HepG2 (cell line): Measurements from ENCODE around the gene CCDC201. TPM values are rescaled to one million over a fixed set of nuclear protein-coding genes. Genes with fewer than 3 reads are reported as not detected.
A peak's percentile ranks its signal among the peaks of the same experiment; 100 is the strongest.

Experiments
- AGO2 ChIP-seq: fragments of 200-400 bp; formaldehyde crosslinking; optimal IDR thresholded peaks from 2 replicates; pipeline ENCODE3; 2017; ENCODE audit warnings: mild to moderate bottlenecking, low read depth, low read length, moderate library complexity
- HDAC6 ChIP-seq: fragments of 200-600 bp; sonication (generic); IDR thresholded peaks from 2 replicates; pipeline ENCODE4 v1.7.0; 2017; ENCODE audit warnings: mild to moderate bottlenecking, antibody characterized with exemption, low read length, low read depth
- MAZ ChIP-seq, 2 experiments: sonication (generic) in 1 of 2; formaldehyde crosslinking in 1 of 2; IDR thresholded peaks; 2 replicates each; pipeline versions ENCODE4 v1.5.0 to v1.6.1; 2012 to 2020; ENCODE audit warnings: low read depth in 2 of 2, mild to moderate bottlenecking in 2 of 2, borderline replicate concordance in 1 of 2, improper control_type of control experiment in 1 of 2, low read length in 1 of 2, missing genetic modification reagents in 1 of 2, moderate library complexity in 1 of 2
- NKX3-1 ChIP-seq: sonication (generic); formaldehyde crosslinking; IDR thresholded peaks from 2 replicates; pipeline ENCODE4 v1.5.0; 2020; ENCODE audit warnings: missing genetic modification reagents
- SRF ChIP-seq: IDR thresholded peaks from 2 replicates; pipeline ENCODE4 v1.6.1; 2011; ENCODE audit warnings: mild to moderate bottlenecking, low read depth, low read length, moderate library complexity
- ZNF180 ChIP-seq: sonication (generic); formaldehyde crosslinking; IDR thresholded peaks from 2 replicates; pipeline ENCODE4 v1.4.0; 2020; ENCODE audit warnings: low read depth, missing genetic modification reagents, borderline replicate concordance
- ZNF235 ChIP-seq: sonication (generic); formaldehyde crosslinking; IDR thresholded peaks from 2 replicates; pipeline ENCODE4 v1.8.1; 2023; ENCODE audit warnings: mild to moderate bottlenecking, missing genetic modification reagents, borderline replicate concordance
- ZNF607 ChIP-seq: sonication (generic); formaldehyde crosslinking; IDR thresholded peaks from 2 replicates; pipeline ENCODE4 v1.5.1; 2020; ENCODE audit warnings: missing genetic modification reagents, mild to moderate bottlenecking, borderline replicate concordance
- polyA plus RNA-seq, 8 experiments: library from polyadenylated mRNA; depleted of rRNA in 3 of 8; stranded (reverse) in 7 of 8; unstranded in 1 of 8; fragments of >200 nt; fragmentation: Illumina TruSeq in 4 of 8; extraction: Trizol in 4 of 8; gene quantifications; 2 replicates each; pipeline versions ENCODE4 v1.2.1 to v1.2.3, GENCODE V29; 2011 to 2016; ENCODE audit warnings: low read depth in 4 of 8, missing spikeins in 1 of 8, mixed read lengths in 1 of 8; ENCODE audit not compliant: insufficient read depth in 1 of 8
- total RNA-seq, 5 experiments: library from RNA; depleted of rRNA; stranded (reverse); fragments of >200 nt; fragmentation: Illumina TruSeq; extraction: Trizol; gene quantifications; 2 replicates each; pipeline ENCODE4 v1.2.3, GENCODE V29; 2016; ENCODE audit warnings: low read depth in 1 of 5
- TF ChIP-seq, protein P1 (sequence below): sonication (generic); formaldehyde crosslinking; IDR thresholded peaks from 2 replicates; pipeline ENCODE4 v1.4.0; 2020; ENCODE audit warnings: missing genetic modification reagents
- TF ChIP-seq, protein P2 (sequence below), 2 experiments: fragments of 450-650 bp in 1 of 2; sonication (generic) in 1 of 2; formaldehyde crosslinking in 1 of 2; IDR thresholded peaks; 2 replicates each; pipeline versions ENCODE4 v1.6.1 to v1.8.0; 2016 to 2022; ENCODE audit warnings: antibody characterized with exemption in 1 of 2, mild to moderate bottlenecking in 1 of 2, missing genetic modification reagents in 1 of 2

CCDC201 gene
- total and polyA plus RNA-seq, 2 of the 13 experiments (the other 11 are each of a cell fraction or from before 2014, with no cell fraction given), result 0.92 TPM; not detected in 1

DNA sequence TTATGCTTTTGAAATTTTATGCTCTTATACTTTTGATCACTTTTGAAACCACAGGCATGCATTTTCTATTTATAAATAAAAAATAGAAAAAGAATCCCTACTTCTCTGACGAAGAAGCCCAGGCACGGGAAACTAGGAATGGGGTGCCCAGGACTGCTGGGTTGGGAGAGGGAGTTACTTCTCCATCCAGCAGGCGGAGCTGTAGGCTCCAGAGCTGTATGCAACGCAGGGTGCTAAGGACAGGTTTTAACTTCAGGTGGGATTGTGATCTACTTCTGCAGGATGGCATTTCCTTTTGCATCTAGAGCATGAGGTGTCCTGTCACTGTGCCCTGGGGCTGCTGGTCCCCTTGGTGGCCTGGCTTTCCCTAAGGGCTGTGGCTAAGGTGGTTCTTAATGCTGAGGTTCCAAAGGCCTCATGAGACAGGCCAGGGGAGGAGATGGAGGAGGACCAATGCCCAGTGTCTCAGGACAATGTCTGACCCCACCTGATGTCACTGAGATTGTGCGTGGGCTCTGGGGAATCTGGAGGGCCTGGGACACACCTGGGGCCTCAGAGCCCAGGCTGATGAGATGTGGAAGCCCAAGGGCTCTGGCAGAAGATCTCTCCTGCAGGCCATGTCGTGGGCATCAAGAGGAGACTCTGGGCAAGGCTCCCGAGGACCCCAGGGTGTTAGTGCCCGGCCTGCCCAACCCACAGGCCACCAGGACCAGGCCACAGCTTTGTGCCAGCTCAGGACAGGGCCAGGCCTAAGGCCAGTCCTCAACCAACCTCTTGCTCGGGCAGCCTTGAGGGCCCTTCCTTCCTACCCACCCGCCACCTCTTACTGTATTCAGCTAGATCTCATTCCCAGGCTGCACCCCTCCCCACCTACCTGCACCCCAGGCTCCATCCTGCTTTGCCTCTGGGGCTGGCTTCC lies 507 bp downstream of the CCDC201 start (continued):
- TF ChIP-seq ZNF607, result peak; percentile 40; the same call in 1 of the 2 replicates
- TF ChIP-seq NKX3-1 (CRISPR knock-in tag), result no peak
- no peak for TF ChIP-seq AGO2
- TF ChIP-seq SRF, result no peak
- 0 out of 2 replicates have a peak, but pooled peaks have one; percentile 41 for TF ChIP-seq ZNF235 (CRISPR knock-in tag)
- no peak for TF ChIP-seq ZNF180 (CRISPR knock-in tag)
- TF ChIP-seq MAZ (IDR thresholded peaks at IDR 0.05; ENCODE audit: borderline replicate concordance, low read depth, low read length), result no peak
- TF ChIP-seq MAZ (CRISPR knock-in tag; IDR thresholded peaks at IDR 0.05; ENCODE audit: low read depth), result no peak
- TF ChIP-seq, protein P1, sequence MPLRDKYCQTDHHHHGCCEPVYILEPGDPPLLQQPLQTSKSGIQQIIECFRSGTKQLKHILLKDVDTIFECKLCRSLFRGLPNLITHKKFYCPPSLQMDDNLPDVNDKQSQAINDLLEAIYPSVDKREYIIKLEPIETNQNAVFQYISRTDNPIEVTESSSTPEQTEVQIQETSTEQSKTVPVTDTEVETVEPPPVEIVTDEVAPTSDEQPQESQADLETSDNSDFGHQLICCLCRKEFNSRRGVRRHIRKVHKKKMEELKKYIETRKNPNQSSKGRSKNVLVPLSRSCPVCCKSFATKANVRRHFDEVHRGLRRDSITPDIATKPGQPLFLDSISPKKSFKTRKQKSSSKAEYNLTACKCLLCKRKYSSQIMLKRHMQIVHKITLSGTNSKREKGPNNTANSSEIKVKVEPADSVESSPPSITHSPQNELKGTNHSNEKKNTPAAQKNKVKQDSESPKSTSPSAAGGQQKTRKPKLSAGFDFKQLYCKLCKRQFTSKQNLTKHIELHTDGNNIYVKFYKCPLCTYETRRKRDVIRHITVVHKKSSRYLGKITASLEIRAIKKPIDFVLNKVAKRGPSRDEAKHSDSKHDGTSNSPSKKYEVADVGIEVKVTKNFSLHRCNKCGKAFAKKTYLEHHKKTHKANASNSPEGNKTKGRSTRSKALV (CRISPR knock-in tag), result no peak
- no peak for TF ChIP-seq HDAC6
- TF ChIP-seq, protein P2, sequence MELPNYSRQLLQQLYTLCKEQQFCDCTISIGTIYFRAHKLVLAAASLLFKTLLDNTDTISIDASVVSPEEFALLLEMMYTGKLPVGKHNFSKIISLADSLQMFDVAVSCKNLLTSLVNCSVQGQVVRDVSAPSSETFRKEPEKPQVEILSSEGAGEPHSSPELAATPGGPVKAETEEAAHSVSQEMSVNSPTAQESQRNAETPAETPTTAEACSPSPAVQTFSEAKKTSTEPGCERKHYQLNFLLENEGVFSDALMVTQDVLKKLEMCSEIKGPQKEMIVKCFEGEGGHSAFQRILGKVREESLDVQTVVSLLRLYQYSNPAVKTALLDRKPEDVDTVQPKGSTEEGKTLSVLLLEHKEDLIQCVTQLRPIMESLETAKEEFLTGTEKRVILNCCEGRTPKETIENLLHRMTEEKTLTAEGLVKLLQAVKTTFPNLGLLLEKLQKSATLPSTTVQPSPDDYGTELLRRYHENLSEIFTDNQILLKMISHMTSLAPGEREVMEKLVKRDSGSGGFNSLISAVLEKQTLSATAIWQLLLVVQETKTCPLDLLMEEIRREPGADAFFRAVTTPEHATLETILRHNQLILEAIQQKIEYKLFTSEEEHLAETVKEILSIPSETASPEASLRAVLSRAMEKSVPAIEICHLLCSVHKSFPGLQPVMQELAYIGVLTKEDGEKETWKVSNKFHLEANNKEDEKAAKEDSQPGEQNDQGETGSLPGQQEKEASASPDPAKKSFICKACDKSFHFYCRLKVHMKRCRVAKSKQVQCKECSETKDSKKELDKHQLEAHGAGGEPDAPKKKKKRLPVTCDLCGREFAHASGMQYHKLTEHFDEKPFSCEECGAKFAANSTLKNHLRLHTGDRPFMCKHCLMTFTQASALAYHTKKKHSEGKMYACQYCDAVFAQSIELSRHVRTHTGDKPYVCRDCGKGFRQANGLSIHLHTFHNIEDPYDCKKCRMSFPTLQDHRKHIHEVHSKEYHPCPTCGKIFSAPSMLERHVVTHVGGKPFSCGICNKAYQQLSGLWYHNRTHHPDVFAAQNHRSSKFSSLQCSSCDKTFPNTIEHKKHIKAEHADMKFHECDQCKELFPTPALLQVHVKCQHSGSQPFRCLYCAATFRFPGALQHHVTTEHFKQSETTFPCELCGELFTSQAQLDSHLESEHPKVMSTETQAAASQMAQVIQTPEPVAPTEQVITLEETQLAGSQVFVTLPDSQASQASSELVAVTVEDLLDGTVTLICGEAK (IDR thresholded peaks at IDR 0.05), result no peak
- TF ChIP-seq, protein P2 (CRISPR knock-in tag; IDR thresholded peaks at IDR 0.05), result no peak
